C1 segment of cervical spinal cord (tissue), 14 donors: ENCODE results near the gene CLSTN1.
A peak's percentile ranks its signal among the peaks of the same experiment; 100 is the strongest.

Experiments used
- DNase-seq, 14 donors: peaks; one replicate each; lab custom pipeline; 2025; lab: John Stamatoyannopoulos, UW

CLSTN1 gene

DNA sequence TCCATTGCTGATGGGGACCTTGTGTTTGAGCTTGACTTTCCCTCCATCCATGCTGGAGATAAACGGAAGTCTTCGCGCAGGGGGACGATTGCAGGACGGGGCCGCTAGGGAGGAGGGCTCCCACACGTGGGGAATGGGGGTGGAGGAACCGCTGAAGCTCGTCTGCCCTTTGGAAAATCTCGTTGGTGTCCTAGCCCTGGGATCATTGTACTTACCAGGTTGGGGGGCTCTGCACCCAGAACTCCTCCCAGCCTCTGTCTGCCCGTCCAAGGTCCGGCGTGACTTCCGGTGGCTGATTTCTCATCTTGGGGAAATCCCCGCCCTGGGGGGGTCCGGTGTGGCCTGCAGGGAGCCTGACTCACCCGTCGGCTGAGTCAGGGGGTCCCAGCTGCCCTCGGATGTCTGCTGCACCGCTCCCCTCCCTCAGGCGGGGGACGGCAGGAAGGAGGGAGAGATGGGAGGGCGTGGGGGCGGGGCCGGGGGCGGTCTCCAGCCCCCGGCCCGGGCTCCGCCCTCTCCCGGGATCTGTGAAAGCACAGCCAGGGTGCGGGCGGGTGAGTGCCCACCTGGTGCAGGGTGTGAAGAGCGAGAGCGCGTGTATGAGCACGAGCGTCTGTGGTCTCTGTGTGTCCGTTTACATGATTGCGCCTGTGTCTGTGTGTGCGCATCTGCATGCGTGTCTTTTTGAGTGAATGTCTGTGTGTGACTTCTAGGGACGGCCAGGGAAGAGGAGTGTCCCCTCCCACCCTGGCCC lies 136.5 kb downstream of the CLSTN1 start:
- DNase-seq, result peak in 2 of 14 donors; percentile 6 to 53

DNA sequence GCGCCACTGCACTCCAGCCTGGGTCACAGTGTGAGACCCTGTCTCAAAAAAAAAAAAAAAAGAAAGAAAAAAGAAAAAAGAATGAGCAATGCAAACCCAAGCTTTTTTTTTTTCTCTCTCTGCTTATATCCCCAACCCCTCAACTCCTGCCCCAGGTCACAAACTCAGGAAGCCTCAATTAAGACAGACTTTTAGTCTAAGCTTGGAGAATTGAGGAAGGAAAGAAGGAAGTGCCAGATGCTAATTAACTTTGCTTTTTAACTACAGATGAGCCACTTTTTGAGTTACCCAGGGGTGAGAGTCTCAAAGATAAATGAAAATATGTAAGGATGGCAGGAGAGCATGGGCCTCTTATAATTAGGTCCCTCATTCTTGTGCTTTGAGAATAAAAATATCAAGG lies 139.0 kb downstream of the CLSTN1 start:
- DNase-seq, result no peak

GRCh38 chr1:9680828-9681227 lies 142.9 kb downstream of the CLSTN1 start:
- no peak for DNase-seq

DNA sequence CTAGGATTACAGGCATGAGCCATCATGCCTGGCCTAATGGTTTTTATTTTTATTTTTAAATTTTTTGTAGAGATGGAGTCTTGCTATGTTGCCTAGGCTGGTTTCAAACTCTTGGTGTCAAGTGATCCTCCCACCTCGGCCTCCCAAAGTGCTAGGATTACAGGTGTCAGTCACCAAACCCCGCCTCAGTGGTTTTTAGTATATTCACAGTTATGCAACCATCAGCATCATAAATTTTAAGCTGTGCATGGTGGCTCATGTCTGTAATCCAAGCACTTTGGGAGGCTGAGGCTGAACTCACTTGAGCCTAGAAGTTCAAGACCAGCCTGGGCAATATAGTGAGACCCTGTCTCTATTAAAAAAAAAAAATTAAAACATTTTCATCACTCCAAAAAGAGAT lies 143.7 kb downstream of the CLSTN1 start:
- DNase-seq, result no peak
